G401 (cell line): ENCODE data around the gene ZSCAN5A. TPM values are rescaled to one million over a fixed set of nuclear protein-coding genes. Genes with fewer than 3 reads are reported as not detected.
"Not testable (repeated sequence)": the region's sequence is repeated elsewhere in the genome, so short reads cannot be mapped to it uniquely, and the experiment has no call there.

ENCODE experiments used
- DNase-seq: peaks from one replicate; pipeline ENCODE4 v3.0.0-alpha.2; 2015; ENCODE audit warnings: low spot score
- in situ Hi-C: cut with HindIII; loops from 2 replicates; pipeline ENCODE4 v1.10.0; 2016; ENCODE audit warnings: low sequenced_read_pairs, mixed read lengths
- total RNA-seq: library from RNA; depleted of rRNA; stranded (reverse); fragments of >200 nt; shearing (Covaris generic); gene quantifications from 2 replicates; pipeline ENCODE4 v1.2.3, GENCODE V29; 2014

ZSCAN5A gene
- total RNA-seq, 1 experiment from 2014 or later = 12.1 TPM

DNA sequence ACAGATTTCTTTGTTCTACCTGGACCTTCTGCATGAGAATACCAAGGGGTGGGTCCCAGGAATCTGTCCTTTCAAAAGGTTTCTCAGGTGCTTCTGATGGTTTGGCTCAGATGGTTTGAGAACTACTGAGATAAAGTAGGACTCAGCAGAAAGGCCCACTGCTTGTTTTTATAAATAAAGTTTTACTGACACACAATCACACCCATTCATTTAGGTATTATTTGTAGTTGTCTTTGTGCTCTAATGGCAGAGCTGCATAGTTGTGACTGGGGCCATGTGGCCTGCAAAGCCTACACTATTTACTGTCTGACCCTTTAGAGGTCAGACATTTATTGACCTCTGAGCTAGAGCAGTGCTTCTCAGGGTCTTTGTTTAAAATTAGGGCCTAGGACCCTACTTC, 24.5 kb downstream of the ZSCAN5A start:
- DNase-seq = no peak
- in situ Hi-C loops = no loop called here

DNA sequence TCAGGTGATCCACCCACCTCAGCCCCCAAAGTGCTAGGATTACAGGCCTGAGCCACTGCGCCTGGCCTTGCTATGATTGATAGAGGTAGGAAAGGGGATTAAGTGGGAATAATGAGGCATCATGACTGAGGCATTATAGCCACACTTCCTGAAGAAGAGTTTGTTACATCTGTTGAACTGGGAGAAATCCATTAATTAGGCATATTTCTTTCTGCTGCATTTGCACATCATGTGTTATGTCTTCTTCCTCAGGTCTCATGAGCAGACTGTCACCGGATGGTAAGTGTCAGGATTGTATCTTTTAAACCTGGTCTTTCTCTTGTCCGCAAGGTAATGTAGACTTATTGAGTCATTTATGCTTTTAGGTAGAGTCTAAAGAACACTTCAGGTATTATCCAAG, 29.9 kb downstream of the ZSCAN5A start:
- in situ Hi-C loops = no loop called here
- no peak for DNase-seq

GRCh38 chr19:56282809-56283208, 31.8 kb downstream of the ZSCAN5A start:
- in situ Hi-C loops = no loop called here
- DNase-seq = no peak

DNA sequence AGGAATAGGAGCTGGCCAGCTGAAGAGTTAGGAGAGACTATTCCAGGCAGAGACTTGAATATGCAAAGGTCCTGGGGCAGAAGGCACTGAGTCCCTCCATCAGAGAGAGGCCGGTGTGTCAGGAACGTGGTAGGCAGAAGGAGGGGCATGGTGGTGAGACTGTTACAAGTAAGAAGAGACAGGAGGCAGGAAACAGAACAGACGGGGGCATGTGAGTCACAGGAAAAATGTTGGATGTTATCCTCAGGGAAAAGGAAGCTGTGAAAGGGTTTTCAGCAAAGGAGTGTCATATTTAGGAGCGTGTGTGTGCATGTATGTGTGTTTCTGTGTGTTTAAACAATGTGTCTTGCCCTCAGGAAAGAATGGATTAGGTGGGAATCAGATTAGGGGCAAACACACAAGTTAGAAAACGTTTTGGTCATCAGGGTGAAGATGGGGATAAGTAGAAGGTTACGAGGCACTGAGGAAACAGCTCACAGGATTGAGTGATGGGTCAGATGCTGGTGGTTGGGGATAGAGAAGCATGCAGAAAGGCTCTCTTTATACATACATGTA, 41.0 kb downstream of the ZSCAN5A start:
- no peak for DNase-seq
- in situ Hi-C loops = no loop called here

DNA sequence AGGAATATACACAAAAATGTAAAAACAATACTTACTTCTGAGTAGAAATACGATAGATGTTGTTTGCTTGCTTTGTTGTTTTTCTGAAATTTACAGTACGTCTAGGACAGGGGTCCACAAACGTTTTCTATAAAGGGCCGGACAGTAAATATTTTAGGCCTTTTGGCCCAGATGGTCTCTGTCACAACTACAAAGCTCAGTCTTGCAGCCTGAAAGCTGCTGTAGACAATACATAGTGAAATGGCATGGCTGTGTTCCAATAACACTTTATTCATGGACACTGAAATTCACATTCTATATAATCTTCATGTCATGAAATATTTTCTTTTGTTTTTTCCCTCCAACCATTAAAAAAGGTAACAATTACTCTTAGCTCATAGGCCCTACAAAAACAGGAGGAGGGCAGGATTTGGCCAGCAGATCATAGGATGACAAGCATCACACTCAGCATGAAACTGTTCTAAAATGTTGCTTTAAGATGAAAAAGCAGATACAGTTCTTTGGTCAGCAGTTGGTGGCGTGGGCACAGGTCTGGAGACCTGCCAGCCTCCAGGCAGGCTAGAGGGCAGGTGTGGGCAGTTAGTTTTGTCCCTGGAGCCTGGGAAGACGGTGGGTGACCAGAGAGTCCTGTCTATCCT, 42.4 kb downstream of the ZSCAN5A start, which contains the start of gene EDDM13:
TSS of gene EDDM13 (plus strand) at position 588 of the 638 bp plus-strand sequence. CDS start 87 bp downstream, outside the sequence.
- in situ Hi-C loops = no loop called here
- peak; percentile 34 for DNase-seq

DNA sequence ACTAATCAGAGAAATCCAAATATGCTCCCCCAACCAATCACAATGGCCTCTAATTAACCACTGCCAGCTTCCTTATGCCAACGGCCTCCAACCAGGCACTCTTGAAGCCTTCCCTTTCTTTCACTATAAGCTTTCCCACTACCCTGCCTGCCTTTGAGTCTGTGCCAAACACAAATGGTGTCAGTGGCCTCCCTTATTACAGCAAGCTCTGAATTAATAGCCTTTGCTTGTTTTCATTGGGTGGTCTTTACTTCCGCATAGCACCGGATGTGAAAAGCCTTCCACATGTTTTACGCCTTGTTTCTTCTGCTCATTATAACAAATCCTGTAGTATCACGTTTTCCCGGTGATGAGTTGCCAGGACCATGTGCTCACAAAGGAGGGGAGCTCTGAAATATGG, 43.5 kb downstream of the ZSCAN5A start:
- DNase-seq = no peak
- in situ Hi-C loops = no loop called here

DNA sequence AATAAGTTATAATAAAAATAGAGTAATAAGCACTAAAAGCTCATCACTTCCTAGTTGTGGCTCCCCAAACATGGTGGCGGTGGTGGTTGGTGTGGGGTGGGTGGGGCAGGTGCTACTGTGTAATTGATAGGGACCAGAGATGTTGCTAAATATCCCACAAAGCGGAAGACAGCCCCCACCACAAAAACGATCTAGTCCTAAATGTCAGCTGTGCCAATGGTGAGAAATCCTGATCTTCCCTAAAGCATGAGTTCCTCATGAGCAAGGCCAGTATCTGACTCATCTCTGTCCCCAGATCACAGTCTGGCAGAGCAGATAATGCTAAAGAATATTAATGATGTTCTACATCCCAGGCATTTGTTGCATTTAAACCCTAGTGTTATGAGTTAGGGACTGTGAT, 44.0 kb downstream of the ZSCAN5A start:
- in situ Hi-C loops = no loop called here
- no peak for DNase-seq

DNA sequence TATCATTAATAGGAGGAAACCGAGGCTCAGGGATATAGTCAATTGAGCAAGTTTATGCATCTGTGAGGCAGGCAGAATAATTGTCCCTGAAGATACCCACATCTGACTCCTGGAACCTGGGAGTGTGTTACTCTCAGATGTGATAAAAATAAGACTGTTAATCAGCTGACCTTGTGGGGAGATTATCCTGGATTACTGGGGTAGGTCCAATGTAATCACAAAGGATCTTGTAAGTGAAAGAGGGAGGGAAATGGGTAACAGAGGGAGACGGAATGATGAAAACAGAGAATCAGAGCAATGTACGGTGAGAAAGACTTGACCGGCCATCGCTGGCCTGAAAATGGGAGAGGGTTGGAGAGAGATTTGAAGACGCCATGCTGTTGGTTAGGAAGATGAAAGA, 45.3 kb downstream of the ZSCAN5A start:
- no peak for DNase-seq
- in situ Hi-C loops = no loop called here

DNA sequence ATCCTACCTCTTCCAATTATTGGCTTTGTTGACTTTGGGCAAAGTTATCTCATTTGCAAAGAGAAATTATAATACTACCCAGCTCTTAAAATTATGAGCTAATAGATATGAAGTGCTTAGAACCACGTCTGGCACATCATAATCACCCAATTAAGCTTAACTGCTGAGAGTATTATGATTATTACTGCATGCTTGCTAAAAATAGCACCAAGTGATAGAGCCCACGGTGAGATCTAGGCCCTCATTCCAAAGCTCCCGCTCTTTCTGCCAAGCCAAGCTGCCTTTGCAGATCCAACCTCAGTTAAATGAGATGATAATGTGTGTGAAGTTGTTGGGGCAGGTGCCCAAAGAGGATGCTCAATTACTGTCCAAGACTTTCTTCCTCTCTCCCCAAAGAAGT, 48.6 kb downstream of the ZSCAN5A start:
- no peak for DNase-seq
- in situ Hi-C loops = no loop called here

GRCh38 chr19:56263319-56263718, 51.3 kb downstream of the ZSCAN5A start:
- DNase-seq = no peak
- in situ Hi-C loops = no loop called here

DNA sequence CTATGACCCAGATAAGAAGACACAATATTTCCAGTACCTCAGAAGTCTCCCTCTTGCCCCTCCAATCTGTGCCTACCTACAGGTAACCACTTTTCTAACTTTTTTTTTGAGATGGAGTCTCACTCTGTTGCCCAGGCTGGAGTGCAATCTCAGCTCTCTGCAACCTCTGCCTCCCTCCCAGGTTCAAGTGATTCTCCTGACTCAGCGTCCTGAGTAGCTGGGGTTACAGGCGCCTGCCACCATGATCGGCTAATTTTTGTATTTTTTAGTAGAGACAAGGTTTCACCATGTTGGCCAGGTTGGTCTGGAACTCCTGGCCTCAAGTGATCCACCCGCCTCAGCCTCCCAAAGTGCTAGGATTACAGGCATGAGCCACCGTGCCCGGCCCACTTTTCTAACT, 52.7 kb downstream of the ZSCAN5A start:
- in situ Hi-C loops, DNase-seq: not testable (repeated sequence)

DNA sequence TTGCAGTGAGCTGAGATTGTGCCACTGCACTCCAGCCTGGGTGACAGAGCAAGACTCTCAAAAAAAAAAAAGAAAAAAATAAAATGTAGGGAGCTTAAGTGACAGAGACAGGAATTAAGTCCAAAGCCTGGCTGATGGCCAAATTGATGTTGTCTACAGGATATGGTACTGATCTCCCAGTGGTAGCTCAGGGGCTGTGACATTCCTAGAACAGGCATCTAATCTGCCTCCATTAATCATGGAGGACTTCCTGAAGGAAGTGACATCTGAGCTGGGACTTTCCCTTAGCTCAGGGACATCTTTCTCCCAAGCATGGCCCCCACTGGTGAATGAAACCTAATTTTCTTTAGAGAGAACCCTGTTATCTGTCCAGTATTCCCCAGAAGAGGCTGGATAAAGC, 53.5 kb downstream of the ZSCAN5A start:
- no peak for DNase-seq
- in situ Hi-C loops = no loop called here

- no peak for DNase-seq
- in situ Hi-C loops = no loop called here
These were observed 56.4 kb downstream of the ZSCAN5A start for GRCh38 chr19:56258272-56258671.

- in situ Hi-C loops = no loop called here
These were observed 60.9 kb downstream of the ZSCAN5A start for GRCh38 chr19:56253737-56254136.

GRCh38 chr19:56252699-56253422, 61.8 kb downstream of the ZSCAN5A start:
- in situ Hi-C loops = no loop called here
- peak; percentile 49 for DNase-seq

More at GRCh38 chr19:56253737-56254136, 60.9 kb downstream of the ZSCAN5A start:
- peak; percentile 82 for DNase-seq

GRCh38 chr19:56248736-56249338, 65.8 kb downstream of the ZSCAN5A start:
- in situ Hi-C loops, DNase-seq: not testable (repeated sequence)

- DNase-seq, in situ Hi-C loops: not testable (repeated sequence)
These were observed 68.9 kb downstream of the ZSCAN5A start for GRCh38 chr19:56245764-56246163.

DNA sequence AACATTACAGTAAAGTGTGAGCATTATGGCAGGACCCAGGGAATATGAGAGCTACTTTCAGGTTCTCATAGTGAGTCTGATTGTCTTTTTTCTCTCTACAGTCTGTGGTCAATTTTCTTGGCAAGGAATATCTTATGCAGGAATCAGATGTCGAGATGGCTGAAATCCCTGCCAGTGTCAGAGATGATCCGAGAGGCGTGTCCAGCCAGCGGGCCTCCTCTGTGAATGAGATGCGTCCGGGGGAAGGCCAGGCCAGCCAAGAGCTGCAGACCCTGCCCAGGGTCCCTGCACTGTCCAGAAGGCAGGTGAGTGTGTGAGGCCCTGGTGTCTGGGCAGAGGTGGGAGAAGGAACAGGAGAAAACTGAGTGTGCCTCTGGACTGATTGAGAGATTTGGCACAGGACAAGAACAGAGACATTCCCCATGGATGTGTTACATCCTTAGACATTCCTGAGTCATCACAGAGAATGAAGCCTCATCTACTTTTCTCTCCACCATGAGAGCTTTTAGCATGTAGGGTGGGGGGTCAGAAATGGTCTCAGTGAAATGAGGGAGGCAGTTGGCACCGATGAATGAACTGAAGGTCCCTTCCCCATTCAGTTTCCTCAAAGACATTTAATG, 69.4 kb downstream of the ZSCAN5A start:
- in situ Hi-C loops = no loop called here

GRCh38 chr19:56223481-56223880, 91.2 kb downstream of the ZSCAN5A start:
- in situ Hi-C loops = no loop called here

More for the DNA sequence above, 69.4 kb downstream of the ZSCAN5A start:
- DNase-seq = no peak

DNA sequence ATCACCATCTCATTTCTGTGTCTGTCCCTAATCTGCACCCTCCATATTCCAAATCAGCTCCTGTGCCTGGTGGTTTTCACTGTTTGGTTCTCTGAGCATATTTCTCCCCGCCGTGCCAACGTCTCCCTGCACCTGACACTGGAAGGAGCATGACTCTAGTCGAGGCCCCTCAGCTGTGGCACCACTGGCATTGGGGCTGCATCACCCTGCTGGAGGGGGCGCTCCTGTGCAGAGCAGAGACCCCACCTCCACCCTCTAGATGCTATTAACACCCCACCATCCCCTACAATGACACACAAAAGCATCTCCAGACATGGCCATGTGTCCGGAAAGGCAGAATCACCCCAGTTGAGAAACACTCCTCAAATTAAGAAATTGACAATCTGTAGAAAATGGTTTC, 91.7 kb downstream of the ZSCAN5A start:
- in situ Hi-C loops = no loop called here

More at GRCh38 chr19:56223481-56223880, 91.2 kb downstream of the ZSCAN5A start:
- no peak for DNase-seq

More for the DNA sequence above, 91.7 kb downstream of the ZSCAN5A start:
- no peak for DNase-seq
